ENCODE measurements around the gene DRG2. TPM values are rescaled to one million over a fixed set of nuclear protein-coding genes. Genes with fewer than 3 reads are reported as not detected.

DRG2 gene
- polyA plus RNA-seq (2012; rRNA removed), result 39.9 and 43.9 TPM in 2 replicates
- polyA plus RNA-seq (2012; cell fraction: cytosol; rRNA removed), result 17.7 and 26.0 TPM in 2 replicates
- polyA plus RNA-seq (2012; cell fraction: nucleus; rRNA removed), result 106 and 115 TPM in 2 replicates

DNA sequence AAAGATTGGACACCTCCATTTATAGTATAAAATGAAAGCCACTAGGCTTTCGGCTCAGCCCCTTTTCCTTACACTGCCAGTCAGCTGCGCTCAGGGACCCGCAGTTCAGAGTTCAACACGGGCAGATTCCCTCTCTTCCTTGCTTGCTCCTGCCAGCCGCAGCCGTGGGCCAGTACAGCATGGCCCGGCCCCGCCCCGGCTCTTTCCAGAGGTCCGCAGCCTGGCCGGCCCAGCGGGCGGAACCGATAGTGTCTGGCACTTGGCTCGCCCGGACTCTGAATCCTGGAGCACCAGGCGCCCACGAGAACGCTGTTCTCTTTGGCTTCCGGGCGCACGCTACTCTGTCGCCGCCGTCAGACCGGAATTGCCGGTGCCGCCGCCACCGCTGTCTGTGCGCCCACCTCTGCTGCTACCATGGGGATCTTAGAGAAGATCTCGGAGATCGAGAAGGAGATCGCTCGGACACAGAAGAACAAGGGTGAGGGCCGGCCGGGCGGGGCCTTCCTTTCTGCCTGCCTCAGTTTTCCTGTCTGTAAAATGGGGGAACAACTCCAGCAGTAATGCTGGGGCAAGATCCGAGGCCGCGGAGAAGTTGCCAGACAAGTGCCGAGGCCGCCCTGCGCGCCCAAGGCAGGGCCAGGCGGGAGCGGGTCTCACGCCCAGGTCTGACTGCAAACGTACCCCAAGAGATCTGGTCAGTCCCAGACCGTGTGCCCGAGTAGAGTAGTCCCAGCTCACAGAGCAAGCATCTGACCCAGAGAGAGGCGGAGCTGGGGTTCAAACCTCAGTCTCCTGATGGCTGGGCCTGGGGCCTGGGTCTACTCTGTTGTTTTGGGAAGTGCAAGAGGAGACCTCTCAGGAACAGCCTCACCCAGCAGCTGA, at the start of gene DRG2:
Gene DRG2, plus strand, starts transcription at position 339 of the 882 bp plus-strand sequence. Its CDS starts 76 bp downstream, at position 415.
- H3K27ac ChIP-seq (ENCODE audit: low read depth in 2 of 2, low read length in 1 of 2), result peak within 1 kb of the TSS; percentile 51 to 68
- H3K9me2 ChIP-seq, result no peaks in the 10 kb centered on the region
- H3K27me3 ChIP-seq (ENCODE audit: insufficient read depth), result no peaks in the 10 kb centered on the region
- H3K36me3 ChIP-seq (replicated peaks in 1 of 2; ENCODE audit: control insufficient read depth in 1 of 2, insufficient read depth in 2 of 2, low read length in 1 of 2), result peaks cover 3 to 8% of the 10 kb centered on the region in 2 experiments
- H3K9me3 ChIP-seq, result no peaks in the 10 kb centered on the region
- peak within 1 kb of the TSS; percentile 82 for H3K9ac ChIP-seq
- no peaks in the 10 kb centered on the region for H4K20me1 ChIP-seq (ENCODE audit: insufficient read depth)
- H3K4me1 ChIP-seq (ENCODE audit: control insufficient read depth in 1 of 2, insufficient read depth in 2 of 2, low read depth in 1 of 2, low read length in 1 of 2), result peaks cover 0 to 7% of the 10 kb centered on the region in 2 experiments; a peak in 1 of 4 replicates
- CTCF ChIA-PET, result interaction anchor here (1.0 to 1.2 kb wide), 2 partner anchors 52 to 166 kb away, joined by 3 read pairs; no protein-coding TSS in a partner anchor
- peak within 1 kb of the TSS; percentile 99 for H2AFZ ChIP-seq (ENCODE audit: low read depth)
- 3% methylated on average over 27 of the region's 52 CpGs for WGBS (ENCODE audit: low lambda C conversion rate)
- peak within 1 kb of the TSS; percentile 93 for H3K4me2 ChIP-seq
- H3K4me3 ChIP-seq (ENCODE audit: low read depth in 2 of 2, low read length in 1 of 2), result peak within 1 kb of the TSS; percentile 78 to 96
- POLR2A ChIA-PET, result no interaction called here
- H3F3A ChIP-seq (replicated peaks; ENCODE audit: insufficient read depth), result no peaks in the 10 kb centered on the region
- DNase-seq, result peak; percentile 94
- H3K79me2 ChIP-seq (ENCODE audit: insufficient read depth), result peaks cover 23% of the 10 kb centered on the region
- TF ChIP-seq GABPA (IDR thresholded peaks at IDR 0.05; ENCODE audit: low read depth), result peak; percentile 93
- TF ChIP-seq REST (IDR thresholded peaks at IDR 0.05; ENCODE audit: low read depth, low read length), result peak; percentile 67
- peak; percentile 73 for TF ChIP-seq YY1 (IDR thresholded peaks at IDR 0.05; ENCODE audit: low read depth)
- peak; percentile 95 for TF ChIP-seq MAX (IDR thresholded peaks at IDR 0.05; ENCODE audit: low read depth)
- peak; percentile 19 for TF ChIP-seq FOXJ3 (CRISPR knock-in tag; IDR thresholded peaks at IDR 0.05)
- peak; percentile 92 for TF ChIP-seq MXI1 (IDR thresholded peaks at IDR 0.05; ENCODE audit: low read depth, low read length)
- peak; percentile 56; the same call in 1 of the 2 replicates for TF ChIP-seq NFIC (IDR thresholded peaks at IDR 0.05; ENCODE audit: borderline replicate concordance)
- TF ChIP-seq RAD21 (IDR thresholded peaks at IDR 0.05; ENCODE audit: low read length), result no peak
- TF ChIP-seq TAF1 (IDR thresholded peaks at IDR 0.05; ENCODE audit: borderline replicate concordance, low read depth, low read length), result peak; percentile 97
- no peak for TF ChIP-seq SMC3 (IDR thresholded peaks at IDR 0.05; ENCODE audit: low read depth, low read length)
- TF ChIP-seq IRF3 (IDR thresholded peaks at IDR 0.05; ENCODE audit: low read depth, low read length), result no peak
- TF ChIP-seq ELF1 (IDR thresholded peaks at IDR 0.05), result peak; percentile 80
- TF ChIP-seq FOSL2 (IDR thresholded peaks at IDR 0.05; ENCODE audit: borderline replicate concordance, low read depth), result peak; percentile 26; the same call in 1 of the 2 replicates
- no peak for TF ChIP-seq GATA2 (CRISPR knock-in tag; IDR thresholded peaks at IDR 0.05)
- TF ChIP-seq EP300 (IDR thresholded peaks at IDR 0.05; ENCODE audit: borderline replicate concordance in 1 of 2, low read depth in 1 of 2, low read length in 1 of 2), result peak in 1 of 2 experiments; percentile 61; a peak in 1 of 4 replicates
- TF ChIP-seq CHD2 (IDR thresholded peaks at IDR 0.05; ENCODE audit: low read length, partially characterized antibody), result peak; percentile 92
- TF ChIP-seq, protein P1, sequence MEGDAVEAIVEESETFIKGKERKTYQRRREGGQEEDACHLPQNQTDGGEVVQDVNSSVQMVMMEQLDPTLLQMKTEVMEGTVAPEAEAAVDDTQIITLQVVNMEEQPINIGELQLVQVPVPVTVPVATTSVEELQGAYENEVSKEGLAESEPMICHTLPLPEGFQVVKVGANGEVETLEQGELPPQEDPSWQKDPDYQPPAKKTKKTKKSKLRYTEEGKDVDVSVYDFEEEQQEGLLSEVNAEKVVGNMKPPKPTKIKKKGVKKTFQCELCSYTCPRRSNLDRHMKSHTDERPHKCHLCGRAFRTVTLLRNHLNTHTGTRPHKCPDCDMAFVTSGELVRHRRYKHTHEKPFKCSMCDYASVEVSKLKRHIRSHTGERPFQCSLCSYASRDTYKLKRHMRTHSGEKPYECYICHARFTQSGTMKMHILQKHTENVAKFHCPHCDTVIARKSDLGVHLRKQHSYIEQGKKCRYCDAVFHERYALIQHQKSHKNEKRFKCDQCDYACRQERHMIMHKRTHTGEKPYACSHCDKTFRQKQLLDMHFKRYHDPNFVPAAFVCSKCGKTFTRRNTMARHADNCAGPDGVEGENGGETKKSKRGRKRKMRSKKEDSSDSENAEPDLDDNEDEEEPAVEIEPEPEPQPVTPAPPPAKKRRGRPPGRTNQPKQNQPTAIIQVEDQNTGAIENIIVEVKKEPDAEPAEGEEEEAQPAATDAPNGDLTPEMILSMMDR (IDR thresholded peaks at IDR 0.05), result no peak; the same call in 1 of the 2 replicates
- TF ChIP-seq FOXM1 (IDR thresholded peaks at IDR 0.05; ENCODE audit: low read depth), result no peak
- TF ChIP-seq RCOR1 (IDR thresholded peaks at IDR 0.05; ENCODE audit: low read length), result 0 out of 2 replicates have a peak, but pooled peaks have one; percentile 69
- peak; percentile 40; the same call in 1 of the 2 replicates for TF ChIP-seq TCF12 (IDR thresholded peaks at IDR 0.05)
- TF ChIP-seq SIN3A (IDR thresholded peaks at IDR 0.05; ENCODE audit: borderline replicate concordance, low read depth, low read length), result peak; percentile 96; the same call in 1 of the 2 replicates
- no peak; the same call in 1 of the 2 replicates for TF ChIP-seq RXRA (IDR thresholded peaks at IDR 0.05; ENCODE audit: borderline replicate concordance, low read depth)
- TF ChIP-seq, protein P2, sequence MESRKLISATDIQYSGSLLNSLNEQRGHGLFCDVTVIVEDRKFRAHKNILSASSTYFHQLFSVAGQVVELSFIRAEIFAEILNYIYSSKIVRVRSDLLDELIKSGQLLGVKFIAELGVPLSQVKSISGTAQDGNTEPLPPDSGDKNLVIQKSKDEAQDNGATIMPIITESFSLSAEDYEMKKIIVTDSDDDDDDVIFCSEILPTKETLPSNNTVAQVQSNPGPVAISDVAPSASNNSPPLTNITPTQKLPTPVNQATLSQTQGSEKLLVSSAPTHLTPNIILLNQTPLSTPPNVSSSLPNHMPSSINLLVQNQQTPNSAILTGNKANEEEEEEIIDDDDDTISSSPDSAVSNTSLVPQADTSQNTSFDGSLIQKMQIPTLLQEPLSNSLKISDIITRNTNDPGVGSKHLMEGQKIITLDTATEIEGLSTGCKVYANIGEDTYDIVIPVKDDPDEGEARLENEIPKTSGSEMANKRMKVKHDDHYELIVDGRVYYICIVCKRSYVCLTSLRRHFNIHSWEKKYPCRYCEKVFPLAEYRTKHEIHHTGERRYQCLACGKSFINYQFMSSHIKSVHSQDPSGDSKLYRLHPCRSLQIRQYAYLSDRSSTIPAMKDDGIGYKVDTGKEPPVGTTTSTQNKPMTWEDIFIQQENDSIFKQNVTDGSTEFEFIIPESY (IDR thresholded peaks at IDR 0.05; ENCODE audit: borderline replicate concordance, low read depth), result peak; percentile 64; the same call in 1 of the 2 replicates
